Pons (tissue), 1 donor: Measurements from ENCODE around the gene GLCCI1.
"Not testable (repeated sequence)": the region's sequence is repeated elsewhere in the genome, so short reads cannot be mapped to it uniquely, and the experiment has no call there.

Experiments
- DNase-seq: peaks from one replicate; pipeline ENCODE4 v3.0.0-alpha.2; 2016; ENCODE audit warnings: low spot score

Gene GLCCI1

DNA sequence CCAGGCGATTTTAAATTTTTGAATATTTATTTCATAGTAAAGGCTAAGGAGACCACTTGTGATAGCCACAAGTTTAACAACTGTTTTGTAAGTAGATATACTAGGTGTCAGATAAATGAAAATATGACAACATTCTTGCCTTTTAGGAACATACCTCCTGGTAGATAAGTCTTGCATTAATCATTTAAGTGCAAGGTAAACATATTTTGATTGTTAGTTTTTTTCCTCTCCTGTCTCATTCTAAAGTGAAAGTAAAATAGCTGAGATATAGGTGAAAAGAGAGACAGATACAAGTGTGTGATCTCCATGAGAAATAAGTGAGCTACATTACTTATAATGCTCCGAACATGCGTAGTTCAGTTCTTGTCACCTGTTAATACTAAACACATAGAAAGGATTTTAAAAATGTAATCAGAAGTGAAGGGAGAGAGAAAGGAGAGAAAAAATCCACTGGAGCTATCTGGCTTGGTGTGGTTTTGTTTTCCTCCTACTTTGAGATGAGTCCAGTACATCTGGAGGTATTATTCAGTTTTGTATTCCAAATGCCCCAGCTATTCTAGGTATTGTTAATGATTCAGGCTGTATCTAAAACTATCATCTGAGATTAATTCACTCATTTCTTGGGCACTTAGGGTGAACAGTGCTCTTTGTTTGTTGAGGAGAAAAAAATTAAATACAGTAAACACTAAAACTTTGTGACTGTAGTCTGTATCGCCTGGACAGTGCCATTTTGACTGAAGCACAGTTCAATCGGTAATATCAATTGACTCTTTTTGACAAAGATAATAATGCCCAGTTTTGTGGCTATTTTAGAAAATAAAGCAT is 21.2 kb downstream of the GLCCI1 start:
- DNase-seq = no peak

DNA sequence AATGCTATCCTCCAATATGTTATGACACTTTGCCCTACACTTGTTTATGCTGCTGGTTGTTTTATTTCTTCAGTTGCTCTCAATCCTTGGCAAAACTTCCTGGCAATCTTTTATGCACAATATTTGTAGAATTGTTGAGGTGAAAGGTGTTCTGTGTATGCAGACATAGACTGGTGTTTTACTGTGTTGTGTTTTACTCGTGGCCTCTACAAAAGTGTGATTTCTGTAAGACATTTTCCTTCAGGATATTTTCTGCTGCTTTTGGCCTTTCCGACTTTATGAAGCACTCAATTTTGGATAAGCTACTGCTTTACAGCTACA is 21.8 kb downstream of the GLCCI1 start:
- no peak for DNase-seq

DNA sequence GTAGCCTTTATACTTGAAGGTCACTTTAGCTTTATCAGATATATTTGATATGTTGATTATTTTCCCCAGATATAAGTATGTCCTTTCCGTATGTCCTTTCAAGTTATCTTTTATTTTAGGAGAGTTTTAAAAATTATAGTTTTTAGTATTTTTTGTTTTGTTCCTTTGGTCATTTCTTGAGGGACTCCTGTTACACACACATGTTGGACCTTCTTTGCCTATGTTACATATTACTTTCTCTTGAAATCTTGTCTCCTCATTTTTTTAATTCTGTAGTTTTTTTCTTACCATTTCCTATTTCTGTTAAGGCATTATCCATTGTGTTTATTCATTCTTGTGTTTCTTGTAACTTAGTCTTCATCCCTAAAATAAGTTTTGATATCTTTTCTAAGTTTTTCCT is 23.9 kb downstream of the GLCCI1 start:
- DNase-seq = no peak

- not testable (repeated sequence) for DNase-seq
Measured at GRCh38 chr7:7995348-7995747, 26.8 kb downstream of the GLCCI1 start.

DNA sequence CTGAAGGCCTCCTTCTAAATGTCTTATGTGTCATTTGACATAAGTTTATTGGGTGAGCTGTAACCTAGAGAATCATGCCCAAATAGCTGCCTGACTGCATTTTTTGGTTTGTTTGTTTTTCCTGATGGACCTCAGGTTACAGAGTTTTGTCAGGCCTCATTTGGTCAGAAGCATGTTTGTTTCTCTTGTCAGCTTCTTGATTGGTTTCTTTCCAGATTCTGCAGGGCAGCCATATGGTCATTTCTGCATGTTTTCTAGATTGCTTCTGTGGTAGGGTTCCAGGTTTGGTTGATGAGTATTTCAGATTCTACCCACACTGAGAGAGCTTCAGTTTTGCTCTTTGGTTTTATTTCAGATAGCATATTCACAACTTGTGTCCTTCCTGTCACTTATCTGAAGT is 28.0 kb downstream of the GLCCI1 start:
- no peak for DNase-seq

DNA sequence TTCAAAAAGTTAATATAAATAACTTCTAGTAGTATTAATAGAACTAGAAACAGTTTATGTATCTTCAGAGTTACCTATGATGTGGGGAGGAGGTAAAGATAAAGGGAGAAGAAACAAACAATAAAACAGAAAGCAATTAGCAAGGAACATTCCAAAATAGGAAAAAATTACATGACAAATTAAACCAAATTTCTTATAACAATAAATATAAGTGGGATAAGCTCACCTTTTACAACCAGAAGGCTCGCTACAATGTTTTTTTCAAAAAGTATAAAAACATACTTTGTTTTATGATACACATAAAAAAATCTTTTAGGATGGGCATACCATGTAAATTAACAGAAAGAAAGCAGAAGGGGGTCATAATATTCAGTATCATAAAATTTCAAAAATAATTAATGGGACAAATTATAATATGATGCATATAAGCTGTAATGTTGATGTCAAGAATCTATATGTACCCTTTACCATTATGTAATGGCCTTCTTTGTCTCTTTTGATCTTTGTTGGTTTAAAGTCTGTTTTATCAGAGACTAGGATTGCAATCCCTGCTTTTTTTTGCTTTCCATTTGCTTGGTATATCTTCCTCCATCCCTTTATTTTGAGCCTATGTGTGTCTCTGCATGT is 31.8 kb downstream of the GLCCI1 start:
- no peak for DNase-seq

GRCh38 chr7:8003077-8003476 is 34.5 kb downstream of the GLCCI1 start:
- no peak for DNase-seq

- DNase-seq = no peak
Measured at GRCh38 chr7:8005279-8005678, 36.7 kb downstream of the GLCCI1 start.

DNA sequence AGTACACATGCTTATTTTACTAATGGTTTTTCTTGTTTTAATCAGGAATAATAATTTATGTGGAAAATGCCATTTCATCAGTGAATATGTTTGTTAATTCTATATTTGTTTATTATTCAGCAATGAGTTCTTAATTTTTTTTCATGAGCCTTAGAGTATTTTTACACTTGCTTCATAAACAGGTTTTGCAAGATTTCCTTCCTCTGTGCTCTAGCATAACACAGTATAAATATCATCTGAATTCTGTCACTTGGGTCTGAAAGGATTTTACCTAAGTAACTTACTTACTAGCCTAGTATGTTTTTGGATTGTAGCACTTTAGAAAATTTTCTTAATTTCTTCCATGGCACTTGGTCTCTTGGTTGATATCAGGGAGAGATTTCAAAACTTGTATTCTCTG is 45.8 kb downstream of the GLCCI1 start:
- no peak for DNase-seq

- no peak for DNase-seq
Measured at GRCh38 chr7:8015100-8015745, 46.6 kb downstream of the GLCCI1 start.

- no peak for DNase-seq
Measured at GRCh38 chr7:8015746-8016120, 47.1 kb downstream of the GLCCI1 start.

GRCh38 chr7:8017423-8017822 is 48.8 kb downstream of the GLCCI1 start:
- DNase-seq = no peak

DNA sequence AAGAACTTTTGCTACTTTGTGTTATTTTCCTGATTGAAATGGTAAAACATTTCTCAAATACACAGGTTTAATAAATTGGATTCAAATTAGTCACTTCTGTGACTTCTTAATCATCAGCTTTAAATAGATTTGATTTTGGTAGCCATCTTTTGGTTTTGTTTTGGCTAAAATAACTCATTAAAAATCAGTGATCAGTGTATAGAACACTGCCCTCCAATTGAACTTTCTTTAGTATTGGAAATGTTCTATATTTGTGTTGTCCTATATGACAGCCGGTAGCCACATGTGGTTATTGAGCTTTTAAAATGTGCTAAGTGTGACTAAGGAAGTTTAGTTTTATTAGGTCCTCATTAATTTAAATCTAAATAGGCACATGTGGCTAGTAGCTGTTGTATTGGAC is 50.4 kb downstream of the GLCCI1 start:
- no peak for DNase-seq

DNA sequence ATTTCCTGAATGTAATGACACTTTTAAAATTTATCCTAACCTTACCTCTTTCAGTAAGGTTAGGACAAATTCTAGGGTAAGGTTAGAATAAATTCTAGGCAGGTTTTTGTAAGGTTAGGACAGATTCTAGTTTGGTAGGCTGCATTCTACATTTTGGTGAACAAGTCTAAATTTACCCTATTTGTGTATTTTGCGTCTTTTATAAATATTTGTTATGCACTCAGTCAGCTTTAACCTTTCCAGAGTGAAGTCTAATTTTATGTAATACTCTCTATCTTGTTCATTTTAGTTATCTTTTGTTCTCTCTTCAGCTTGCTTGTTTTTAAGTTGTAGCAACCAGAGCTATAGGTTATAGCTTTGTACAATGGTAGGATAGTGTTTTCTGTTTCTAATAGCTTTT is 54.0 kb downstream of the GLCCI1 start:
- DNase-seq = no peak

- no peak for DNase-seq
Measured at GRCh38 chr7:8035192-8035591, 66.6 kb downstream of the GLCCI1 start.

DNA sequence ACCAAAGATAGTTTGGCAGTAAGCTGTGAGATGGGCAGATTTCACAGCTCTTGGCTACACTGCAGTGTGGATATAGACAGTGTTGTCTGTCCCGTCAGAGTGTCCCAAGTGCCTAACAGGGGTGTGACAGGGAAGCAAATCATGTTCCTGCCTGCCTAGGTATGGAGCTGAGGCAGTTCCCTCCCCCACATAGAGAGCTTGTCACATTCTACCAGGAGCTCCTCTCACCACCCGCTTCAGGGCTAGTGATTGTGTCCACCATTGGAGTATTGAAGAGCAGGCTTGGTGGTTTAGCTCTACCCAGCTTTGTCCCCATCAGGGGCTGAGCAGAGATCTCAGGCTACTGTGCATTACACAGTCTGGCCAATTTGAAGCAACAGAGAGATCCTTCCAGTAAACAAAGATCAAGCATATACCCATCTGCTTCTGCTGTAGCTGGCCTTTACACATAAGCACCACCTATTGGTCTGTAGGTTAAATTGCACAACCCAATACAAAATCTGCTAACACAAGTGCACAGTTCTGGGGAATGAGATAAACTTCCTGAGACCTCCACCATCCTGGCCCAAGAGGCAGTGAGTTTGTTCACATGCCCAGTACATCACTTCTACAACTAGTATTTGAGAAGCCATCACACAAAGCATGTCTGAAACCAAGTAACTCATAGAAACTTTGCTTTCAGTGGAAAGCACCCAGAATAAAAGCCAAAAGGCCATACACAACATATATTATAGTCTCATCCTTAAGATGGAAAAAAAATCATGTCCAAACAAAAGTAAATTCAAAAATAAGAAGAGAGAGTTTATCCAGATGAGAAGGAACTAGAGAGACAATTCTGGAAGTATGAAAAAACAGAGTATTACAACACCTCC is 67.3 kb downstream of the GLCCI1 start:
- peak; percentile 25 for DNase-seq

DNA sequence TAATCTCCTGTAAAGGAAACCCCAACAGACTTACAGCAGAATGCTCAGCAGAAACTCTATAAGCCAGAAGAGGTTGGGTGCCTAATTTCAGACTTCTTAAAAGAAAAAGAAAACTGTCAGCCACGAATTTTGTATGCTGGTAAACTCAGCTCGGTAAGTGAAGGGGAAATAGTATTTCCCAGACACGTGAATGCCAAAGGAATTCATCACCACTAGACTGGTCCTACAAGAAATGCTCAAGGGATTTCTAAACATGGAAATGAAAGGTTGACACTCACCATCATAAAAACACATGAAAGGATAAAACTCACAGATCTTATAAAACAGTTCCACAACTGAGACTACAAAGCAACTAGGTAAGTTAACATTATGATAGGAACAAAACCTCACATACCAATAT is 68.6 kb downstream of the GLCCI1 start:
- no peak for DNase-seq

GRCh38 chr7:8040768-8041369 is 72.3 kb downstream of the GLCCI1 start:
- DNase-seq = no peak

- no peak for DNase-seq
Measured at GRCh38 chr7:8042796-8043535, 74.4 kb downstream of the GLCCI1 start.

- no peak for DNase-seq
Measured at GRCh38 chr7:8044761-8045430, 76.3 kb downstream of the GLCCI1 start.

- DNase-seq = not testable (repeated sequence)
Measured at GRCh38 chr7:8048067-8048466, 79.5 kb downstream of the GLCCI1 start.
